A549 (cell line): ENCODE measurements around the gene LMO2. TPM values are rescaled to one million over a fixed set of nuclear protein-coding genes. Genes with fewer than 3 reads are reported as not detected.

Source experiments
- ATAC-seq, 2 experiments: fragments of 200-7000 bp in 1 of 2; fragments of >200 bp in 1 of 2; cut with Nextera tagmentation in 1 of 2; cut with Tn5 transposase in 1 of 2; 3 replicates each; pipeline versions ENCODE4 v1.8.0 to v1.9.1; 2018 to 2020; ENCODE audit warnings: mild to moderate bottlenecking in 1 of 2, moderate library complexity in 1 of 2
- CTCF ChIA-PET: fragments of 300-600 bp; sonication (Branson Sonifier 250); formaldehyde crosslinking; extraction: SDS; loops from one replicate; lab custom pipeline; 2021; ENCODE audit warnings: antibody characterized with exemption, inconsistent platforms; lab: Yijun Ruan, JAX
- POLR2A ChIA-PET: fragments of 350-600 bp; formaldehyde crosslinking; extraction: SDS; loops from one replicate; lab custom pipeline; 2021; ENCODE audit warnings: antibody characterized with exemption, inconsistent platforms; lab: Yijun Ruan, JAX
- DNase-seq, 2 experiments: peaks; one replicate each; pipeline versions ENCODE4 v3.0.0 to v3.0.0-alpha.2; 2011 to 2016; ENCODE audit warnings: low read depth in 1 of 2, low spot score in 1 of 2
- FAIRE-seq: peaks from 2 replicates; lab custom pipeline; 2011; peaks lifted over from hg19 to GRCh38; lab: Jason Lieb, UNC
- H3K27ac ChIP-seq, 2 experiments: fragments of >200 bp; sonication (Bioruptor Twin); formaldehyde crosslinking; 3 replicates each; pipeline ENCODE4 v1.5.1; 2016 to 2017
- H3K4me1 ChIP-seq: fragments of >200 bp; sonication (Bioruptor Twin); formaldehyde crosslinking; 3 replicates; pipeline ENCODE4 v1.6.1; 2016
- H3K4me2 ChIP-seq: fragments of >200 bp; sonication (Bioruptor Twin); formaldehyde crosslinking; 3 replicates; pipeline ENCODE4 v1.6.1; 2016
- H3K4me3 ChIP-seq: fragments of >200 bp; sonication (Bioruptor Twin); formaldehyde crosslinking; 3 replicates; pipeline ENCODE4 v1.5.1; 2016
- H3K9me3 ChIP-seq: fragments of >200 bp; sonication (Bioruptor Twin); formaldehyde crosslinking; 3 replicates; pipeline ENCODE4 v1.6.1; 2016
- BHLHE40 ChIP-seq: IDR thresholded peaks from 2 replicates; pipeline ENCODE4 v1.6.1; 2012; ENCODE audit warnings: low read depth, low read length, inconsistent platforms
- EHMT2 ChIP-seq: fragments of 200-600 bp; sonication (generic); IDR thresholded peaks from 2 replicates; pipeline ENCODE4 v1.6.1; 2016; ENCODE audit warnings: antibody characterized with exemption, low read depth, mild to moderate bottlenecking, moderate library complexity
- FOSB ChIP-seq: fragments of 250-450 bp; sonication (Bioruptor Pico); IDR thresholded peaks from 2 replicates; pipeline ENCODE4 v1.5.0; 2020; ENCODE audit warnings: mild to moderate bottlenecking, moderate library complexity
- FOSL2 ChIP-seq, 2 experiments: fragments of 450-650 bp in 1 of 2; fragments of >200 bp in 1 of 2; sonication (Bioruptor Twin) in 1 of 2; formaldehyde crosslinking; IDR thresholded peaks; 2 replicates each; pipeline versions ENCODE4 v1.5.0 to v1.6.1; 2016 to 2020; ENCODE audit warnings: mild to moderate bottlenecking in 1 of 2, moderate library complexity in 1 of 2
- HOXB13 ChIP-seq: fragments of 250-450 bp; sonication (Bioruptor Pico); IDR thresholded peaks from 2 replicates; pipeline ENCODE4 v1.5.0; 2020; ENCODE audit warnings: low read depth, mild to moderate bottlenecking, moderate library complexity
- KDM5A ChIP-seq: fragments of 200-600 bp; sonication (generic); IDR thresholded peaks from 2 replicates; pipeline ENCODE4 v1.6.1; 2016; ENCODE audit warnings: antibody characterized with exemption, mild to moderate bottlenecking
- MAFK ChIP-seq: fragments of 450-650 bp; IDR thresholded peaks from 2 replicates; pipeline ENCODE4 v1.6.1; 2014; ENCODE audit not compliant: partially characterized antibody
- NFE2L2 ChIP-seq: fragments of 150-350 bp; conservative IDR thresholded peaks from 2 replicates; pipeline ENCODE4 v1.6.1; 2014; ENCODE audit warnings: low read length
- NR3C1 ChIP-seq: fragments of >200 bp; sonication (Bioruptor Twin); formaldehyde crosslinking; IDR thresholded peaks from 3 replicates; pipeline ENCODE4 v1.6.1; 2017
- PHF8 ChIP-seq: fragments of 200-600 bp; sonication (generic); IDR thresholded peaks from 2 replicates; pipeline ENCODE4 v1.6.1; 2016; ENCODE audit warnings: low read depth, mild to moderate bottlenecking, antibody characterized with exemption, moderate library complexity, borderline replicate concordance
- RAD21 ChIP-seq, 2 experiments: fragments of >200 bp in 1 of 2; sonication (Bioruptor Twin) in 1 of 2; formaldehyde crosslinking in 1 of 2; IDR thresholded peaks in 1 of 2; conservative IDR thresholded peaks in 1 of 2; 2 replicates in 1 of 2; 3 replicates in 1 of 2; pipeline ENCODE4 v1.6.1; 2012 to 2018; ENCODE audit warnings: inconsistent platforms in 1 of 2
- RARB ChIP-seq: fragments of 250-450 bp; sonication (Bioruptor Pico); IDR thresholded peaks from 2 replicates; pipeline ENCODE4 v1.8.0; 2021; ENCODE audit warnings: mild to moderate bottlenecking, moderate library complexity
- RCOR1 ChIP-seq: fragments of 150-350 bp; IDR thresholded peaks from 2 replicates; pipeline ENCODE4 v1.6.1; 2014; ENCODE audit warnings: antibody characterized with exemption, low read length, low read depth
- RFX5 ChIP-seq: fragments of 450-650 bp; IDR thresholded peaks from 2 replicates; pipeline ENCODE4 v1.7.1; 2014; ENCODE audit warnings: antibody characterized with exemption, mild to moderate bottlenecking, moderate library complexity
- SREBF2 ChIP-seq: fragments of 450-650 bp; IDR thresholded peaks from 2 replicates; pipeline ENCODE4 v1.6.1; 2014; ENCODE audit warnings: mild to moderate bottlenecking, moderate library complexity
- TFCP2L1 ChIP-seq: fragments of 250-450 bp; sonication (Bioruptor Pico); IDR thresholded peaks from 2 replicates; pipeline ENCODE4 v1.5.0; 2021; ENCODE audit warnings: mild to moderate bottlenecking
- TP53 ChIP-seq: fragments of 250-450 bp; sonication (Bioruptor Pico); IDR thresholded peaks from 2 replicates; pipeline ENCODE4 v1.5.0; 2021; ENCODE audit warnings: mild to moderate bottlenecking, moderate library complexity
- ZC3H11A ChIP-seq: fragments of 450-650 bp; IDR thresholded peaks from 2 replicates; pipeline ENCODE4 v1.6.1; 2014; ENCODE audit warnings: antibody characterized with exemption, mild to moderate bottlenecking
- ZSCAN20 ChIP-seq: fragments of 250-450 bp; sonication (Bioruptor Pico); IDR thresholded peaks from 2 replicates; pipeline ENCODE4 v1.8.0; 2022; ENCODE audit warnings: mild to moderate bottlenecking, moderate library complexity
- WGBS: methylation state at CpG from one replicate; pipeline ENCODE4 v1.1.6; 2017; ENCODE audit errors: missing lambda C conversion rate; 5-methylcytosine and 5-hydroxymethylcytosine counted together
- polyA plus RNA-seq, 4 experiments: library from polyadenylated mRNA; depleted of rRNA in 3 of 4; stranded (reverse); fragments of >200 nt; fragmentation: RNase III in 1 of 4; extraction: RNeasy Plus Mini Kit Qiagen cat#74134 plus additional on column Dnase treatment in 1 of 4; gene quantifications; 2 replicates in 3 of 4; 3 replicates in 1 of 4; pipeline ENCODE4 v1.2.3, GENCODE V29; 2011 to 2017
- TF ChIP-seq, protein P1 (sequence below): IDR thresholded peaks from 2 replicates; pipeline ENCODE4 v1.6.1; 2012
- TF ChIP-seq, protein P2 (sequence below): fragments of 450-650 bp; IDR thresholded peaks from 2 replicates; pipeline ENCODE4 v1.6.1; 2014; ENCODE audit warnings: antibody characterized with exemption
- TF ChIP-seq, protein P3 (sequence below): fragments of 150-350 bp; IDR thresholded peaks from 2 replicates; pipeline ENCODE4 v1.6.1; 2014; ENCODE audit warnings: low read depth, mild to moderate bottlenecking, low read length

The LMO2 gene
- polyA plus RNA-seq, 2 of the 4 experiments (the other 2 are of a cell fraction), result 0.12 to 0.15 TPM

DNA sequence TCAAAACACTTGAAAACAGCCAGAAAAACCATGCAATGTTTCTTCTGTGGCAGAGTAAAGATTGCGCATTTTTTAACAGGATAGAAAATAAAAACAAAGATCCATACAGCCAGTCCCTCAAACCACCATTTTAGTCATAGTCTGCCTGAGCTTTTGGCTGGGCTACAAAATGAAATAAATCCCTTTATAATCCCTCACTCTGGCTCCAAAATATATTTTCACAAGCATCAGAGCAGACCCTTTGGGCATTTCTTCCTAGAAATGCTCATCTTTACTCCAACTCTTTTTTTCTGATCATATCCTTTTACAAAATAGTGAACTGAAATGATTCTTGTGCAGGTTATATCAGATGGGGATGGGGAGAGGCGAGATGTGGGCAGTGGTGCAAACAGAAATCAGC is 31.8 kb upstream of the LMO2 start:
- CTCF ChIA-PET, result interaction anchor here (2.5 kb wide), 1 partner anchor 47 kb away, joined by 9 read pairs; no protein-coding TSS in a partner anchor
- no peak overlapping the region for H3K4me2 ChIP-seq
- no peak overlapping the region for H3K27ac ChIP-seq
- ATAC-seq (no peak), DNase-seq (no peak), FAIRE-seq (no peak)
- H3K4me1 ChIP-seq, result no peaks in the 10 kb centered on the region
- POLR2A ChIA-PET, result no interaction called here
- no peaks in the 10 kb centered on the region for H3K9me3 ChIP-seq
- WGBS, result 47% methylated on average over 2 of the region's 2 CpGs
- TF ChIP-seq ZC3H11A (no peak), NR3C1 (no peak), KDM5A (no peak), SREBF2 (no peak), BHLHE40 (no peak), MAFK (no peak), TFCP2L1 (CRISPR knock-in tag) (no peak), NFE2L2 (no peak), FOSB (CRISPR knock-in tag) (no peak), FOSL2 (IDR thresholded peaks at IDR 0.05) (no peak), FOSL2 (CRISPR knock-in tag; IDR thresholded peaks at IDR 0.05) (no peak), TP53 (no peak)
- TF ChIP-seq, protein P1, sequence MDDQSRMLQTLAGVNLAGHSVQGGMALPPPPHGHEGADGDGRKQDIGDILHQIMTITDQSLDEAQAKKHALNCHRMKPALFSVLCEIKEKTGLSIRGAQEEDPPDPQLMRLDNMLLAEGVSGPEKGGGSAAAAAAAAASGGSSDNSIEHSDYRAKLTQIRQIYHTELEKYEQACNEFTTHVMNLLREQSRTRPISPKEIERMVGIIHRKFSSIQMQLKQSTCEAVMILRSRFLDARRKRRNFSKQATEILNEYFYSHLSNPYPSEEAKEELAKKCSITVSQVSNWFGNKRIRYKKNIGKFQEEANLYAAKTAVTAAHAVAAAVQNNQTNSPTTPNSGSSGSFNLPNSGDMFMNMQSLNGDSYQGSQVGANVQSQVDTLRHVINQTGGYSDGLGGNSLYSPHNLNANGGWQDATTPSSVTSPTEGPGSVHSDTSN, result no peak
- H3K4me3 ChIP-seq, result no peak overlapping the region

DNA sequence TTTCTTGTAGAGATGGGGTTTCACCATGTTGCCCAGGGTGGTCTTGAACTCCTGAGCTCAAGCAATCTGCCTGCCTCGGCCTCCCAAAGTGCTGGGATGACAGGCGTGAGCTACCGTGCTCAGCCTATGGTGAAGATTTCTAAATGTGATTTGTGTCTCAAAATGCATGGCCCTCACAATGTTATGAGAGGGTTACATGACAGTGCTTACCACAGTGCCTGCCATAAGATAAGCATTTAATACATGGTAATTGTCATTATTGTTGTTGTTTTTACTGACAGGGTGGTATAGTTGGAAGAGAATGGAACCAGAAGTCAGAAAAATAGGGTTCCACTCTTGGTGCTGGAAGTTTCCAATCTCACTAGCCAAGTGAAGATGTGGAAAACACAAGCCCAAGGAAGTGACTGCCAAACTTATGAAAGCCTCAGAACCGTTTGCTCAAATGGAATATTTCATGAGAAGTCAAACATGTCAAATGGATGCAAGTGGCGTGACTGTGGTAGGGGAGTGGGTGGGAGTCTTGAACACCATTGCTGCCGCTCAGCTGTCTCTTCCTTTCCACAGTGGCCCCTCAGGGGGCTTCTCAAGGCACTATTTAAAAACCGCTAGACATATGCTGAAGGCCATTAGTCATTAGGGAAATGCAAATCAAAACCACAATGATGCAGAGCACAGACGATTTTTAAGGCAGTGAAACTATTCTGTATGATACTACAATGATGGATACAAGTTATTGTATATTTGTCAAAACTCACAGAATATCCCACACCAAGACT is 29.1 kb upstream of the LMO2 start:
- Histone ChIP-seq H3K4me1 (no peaks in the 10 kb centered on the region), H3K9me3 (0 out of 3 replicates have a peak, but pooled peaks cover 4% of the 10 kb centered on the region), H3K4me2 (no peak overlapping the region), H3K4me3 (no peak overlapping the region), H3K27ac (no peak overlapping the region)
- TF ChIP-seq PHF8, result no peak
- TF ChIP-seq, protein P2, sequence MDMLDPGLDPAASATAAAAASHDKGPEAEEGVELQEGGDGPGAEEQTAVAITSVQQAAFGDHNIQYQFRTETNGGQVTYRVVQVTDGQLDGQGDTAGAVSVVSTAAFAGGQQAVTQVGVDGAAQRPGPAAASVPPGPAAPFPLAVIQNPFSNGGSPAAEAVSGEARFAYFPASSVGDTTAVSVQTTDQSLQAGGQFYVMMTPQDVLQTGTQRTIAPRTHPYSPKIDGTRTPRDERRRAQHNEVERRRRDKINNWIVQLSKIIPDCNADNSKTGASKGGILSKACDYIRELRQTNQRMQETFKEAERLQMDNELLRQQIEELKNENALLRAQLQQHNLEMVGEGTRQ, result no peak
- TF ChIP-seq EHMT2, result no peak
- TF ChIP-seq ZSCAN20, result no peak
- TF ChIP-seq, protein P3, sequence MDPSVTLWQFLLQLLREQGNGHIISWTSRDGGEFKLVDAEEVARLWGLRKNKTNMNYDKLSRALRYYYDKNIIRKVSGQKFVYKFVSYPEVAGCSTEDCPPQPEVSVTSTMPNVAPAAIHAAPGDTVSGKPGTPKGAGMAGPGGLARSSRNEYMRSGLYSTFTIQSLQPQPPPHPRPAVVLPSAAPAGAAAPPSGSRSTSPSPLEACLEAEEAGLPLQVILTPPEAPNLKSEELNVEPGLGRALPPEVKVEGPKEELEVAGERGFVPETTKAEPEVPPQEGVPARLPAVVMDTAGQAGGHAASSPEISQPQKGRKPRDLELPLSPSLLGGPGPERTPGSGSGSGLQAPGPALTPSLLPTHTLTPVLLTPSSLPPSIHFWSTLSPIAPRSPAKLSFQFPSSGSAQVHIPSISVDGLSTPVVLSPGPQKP, result no peak
- TF ChIP-seq RCOR1, result no peak
- TF ChIP-seq RARB (CRISPR knock-in tag), result no peak
- TF ChIP-seq RFX5, result no peak
- no peak for TF ChIP-seq NR3C1
- TF ChIP-seq NFE2L2, result no peak
- no peak for TF ChIP-seq HOXB13 (CRISPR knock-in tag)
- TF ChIP-seq RAD21 (conservative IDR thresholded peaks at IDR 0.05 in 1 of 2, IDR thresholded peaks at IDR 0.05 in 1 of 2), result no peak
- ChIA-PET CTCF (no interaction called here), POLR2A (no interaction called here)
- ATAC-seq (no peak), FAIRE-seq (no peak), DNase-seq (no peak)
- WGBS, result 32% methylated on average over 8 of the region's 8 CpGs
